GM18873 (cell line): ENCODE measurements around the gene ALX4.

ENCODE experiments used
- ATAC-seq: cut with Tn5 transposase; IDR thresholded peaks from one replicate; pipeline ENCODE4 v1.9.1; 2021; ENCODE audit warnings: mild to moderate bottlenecking, moderate library complexity, moderate number of reproducible peaks; ENCODE audit not compliant: unreplicated experiment, low FRiP score

The ALX4 gene

GRCh38 chr11:44252999-44253602 lies 56.8 kb downstream of the ALX4 start:
- ATAC-seq, result no peak

- no peak for ATAC-seq
Observed at GRCh38 chr11:44250421-44250820, 59.5 kb downstream of the ALX4 start.

DNA sequence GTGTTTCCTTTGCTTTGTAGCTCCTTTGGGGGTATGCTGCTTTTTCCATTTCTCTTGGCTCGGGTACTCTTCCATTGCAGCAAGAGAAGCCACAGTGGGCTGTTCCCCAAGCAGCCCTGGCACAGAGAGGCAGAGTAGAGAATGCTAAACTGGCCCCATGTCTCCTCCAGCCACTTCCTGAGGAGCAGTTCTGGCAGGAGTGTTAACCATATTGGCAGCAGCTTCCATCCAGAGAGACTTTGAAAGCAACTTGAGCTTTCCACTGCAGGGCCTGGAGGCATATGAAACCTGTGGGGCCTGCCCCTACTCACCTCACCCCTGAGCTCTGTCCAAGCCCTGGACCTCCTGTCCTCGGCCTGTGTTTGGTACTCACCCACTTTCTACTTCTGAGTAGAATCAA lies 61.8 kb downstream of the ALX4 start:
- no peak for ATAC-seq

- ATAC-seq, result no peak
Observed at GRCh38 chr11:44247508-44247907, 62.4 kb downstream of the ALX4 start.

GRCh38 chr11:44246726-44247125 lies 63.2 kb downstream of the ALX4 start:
- no peak for ATAC-seq

GRCh38 chr11:44244639-44245310 lies 65.2 kb downstream of the ALX4 start:
- ATAC-seq, result no peak

DNA sequence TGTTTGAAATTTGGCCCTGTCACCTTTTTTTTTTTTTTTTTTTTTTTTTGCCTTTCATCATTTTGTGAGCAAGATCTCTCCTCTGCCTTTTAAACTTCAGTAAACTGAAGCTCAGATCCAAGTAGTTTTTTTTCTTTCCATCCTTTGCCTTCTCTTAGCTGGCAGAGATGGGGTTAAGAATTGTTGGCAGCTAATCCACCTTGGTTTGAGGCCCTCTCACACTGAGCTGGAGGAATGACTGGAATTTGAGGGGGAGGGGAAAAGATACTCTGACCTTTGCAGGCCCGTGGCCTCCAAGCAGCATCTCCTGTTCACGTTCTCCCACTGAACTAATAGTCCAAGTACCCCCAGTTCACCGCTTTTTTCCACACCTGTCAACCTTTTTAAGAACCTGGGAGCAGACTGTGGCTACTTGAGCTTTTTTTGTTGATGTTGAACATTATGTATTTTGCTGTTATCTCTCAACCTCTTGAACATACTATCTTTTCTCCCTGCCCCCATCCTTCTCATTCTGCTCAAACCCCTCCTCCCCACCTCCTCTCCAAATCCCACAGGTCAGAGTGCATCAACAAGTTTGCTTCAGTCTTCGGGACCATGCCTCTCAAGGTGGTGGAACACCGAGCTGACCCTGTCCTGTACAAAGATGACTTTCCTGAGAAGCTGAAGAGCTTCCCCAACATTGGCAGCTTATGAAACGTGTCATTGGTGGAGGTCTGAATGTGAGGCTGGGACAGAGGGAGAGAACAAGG lies 66.2 kb downstream of the ALX4 start:
- no peak for ATAC-seq

DNA sequence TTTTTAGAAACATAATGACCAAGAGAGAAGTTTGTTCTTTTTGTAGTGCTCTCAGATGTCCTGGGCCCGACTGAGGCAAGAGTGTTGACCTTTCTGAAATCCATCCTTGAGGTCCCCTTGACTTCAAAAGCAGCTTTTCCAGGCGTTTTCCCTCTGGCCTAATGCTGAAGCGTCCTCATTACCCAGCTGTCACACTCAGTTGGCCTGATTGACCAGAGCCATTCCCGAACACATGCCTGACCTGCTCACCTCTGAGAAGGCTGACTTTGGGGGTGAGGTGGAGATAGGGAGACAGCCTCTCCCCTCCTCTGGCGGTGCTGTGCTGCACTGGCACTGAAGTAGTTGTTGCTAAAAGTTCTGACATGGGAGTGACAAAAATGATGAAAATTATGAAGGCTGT lies 66.9 kb downstream of the ALX4 start:
- ATAC-seq, result no peak

DNA sequence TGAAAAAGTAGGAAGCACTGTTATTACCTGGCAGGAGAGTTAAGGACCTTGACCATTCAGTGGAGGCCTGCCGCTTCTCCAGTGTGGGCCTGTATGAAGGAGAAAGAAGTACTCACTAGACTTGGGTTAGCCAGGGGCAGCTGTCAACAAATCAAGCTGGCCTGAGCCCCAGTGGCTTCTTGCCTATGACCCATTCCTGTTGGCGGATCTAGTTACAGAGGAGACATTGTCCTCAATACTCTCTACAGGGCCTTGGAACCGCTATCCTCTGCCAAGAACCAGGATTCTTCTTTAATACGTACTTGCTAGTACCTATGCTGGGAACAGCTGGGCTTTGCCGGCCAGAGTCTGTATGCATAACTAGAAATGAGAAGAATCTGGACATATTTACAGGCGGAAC lies 68.1 kb downstream of the ALX4 start:
- no peak for ATAC-seq

- no peak for ATAC-seq
Observed at GRCh38 chr11:44237156-44237555, 72.8 kb downstream of the ALX4 start.

DNA sequence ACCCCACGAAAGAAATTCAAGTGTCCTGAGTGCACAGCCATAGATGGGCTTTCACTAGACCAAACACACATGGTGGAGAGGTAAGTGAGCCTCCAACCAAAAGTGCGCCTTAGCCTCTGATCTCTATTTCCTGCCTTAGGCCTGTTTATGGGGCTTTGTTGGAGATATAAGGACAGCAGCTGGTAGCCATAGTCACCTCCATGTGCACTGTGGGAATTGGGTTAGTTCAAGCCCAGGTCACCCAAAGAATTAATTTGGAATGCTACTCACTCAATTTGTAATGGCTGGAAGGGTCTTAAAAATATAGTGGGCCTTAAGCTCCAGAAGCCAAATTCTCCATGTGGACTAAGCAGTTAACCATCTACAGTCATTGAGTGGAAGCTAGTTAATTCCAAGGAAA lies 73.6 kb downstream of the ALX4 start:
- ATAC-seq, result no peak

DNA sequence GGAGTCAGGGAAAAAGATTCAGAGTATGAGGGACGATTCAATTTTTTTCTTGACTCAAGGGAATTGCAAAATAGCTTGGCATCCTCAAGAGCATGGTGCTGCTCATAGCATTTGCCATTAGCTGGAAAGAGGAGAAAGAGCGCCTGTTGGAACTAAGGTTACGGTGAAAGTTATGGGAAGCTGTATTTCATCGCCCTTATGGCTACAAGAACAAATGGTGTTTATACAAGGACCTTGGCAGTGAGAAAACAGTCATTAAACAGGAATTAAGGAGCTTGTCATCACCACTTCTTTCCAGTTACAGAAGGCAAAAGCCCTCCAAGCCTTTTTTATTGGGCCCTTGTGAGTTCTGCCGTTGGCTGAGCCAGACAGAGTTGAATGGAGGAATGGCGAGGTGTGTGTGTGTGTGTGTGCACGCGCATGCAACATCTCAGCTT lies 74.2 kb downstream of the ALX4 start:
- ATAC-seq, result no peak

- no peak for ATAC-seq
Observed at GRCh38 chr11:44229624-44230023, 80.3 kb downstream of the ALX4 start.

DNA sequence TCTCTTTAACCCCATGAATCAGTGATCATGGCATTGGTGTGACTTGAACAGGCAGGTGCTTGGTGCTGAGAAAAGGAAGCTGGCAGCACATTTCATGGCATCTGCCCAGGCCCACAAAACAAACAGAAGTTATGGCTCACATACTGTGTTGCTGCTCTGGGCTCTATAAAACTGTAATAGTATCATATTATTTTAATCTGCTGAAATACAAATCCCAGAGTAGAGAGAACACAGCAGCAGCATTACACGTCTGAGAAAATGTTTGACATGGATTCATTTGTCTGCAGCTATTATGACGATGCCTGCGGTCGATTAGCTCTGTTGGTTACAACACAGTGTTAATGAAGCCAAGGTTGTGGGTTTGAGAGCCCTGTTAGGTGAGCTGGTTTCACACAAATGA lies 80.8 kb downstream of the ALX4 start:
- no peak for ATAC-seq

- no peak for ATAC-seq
Observed at GRCh38 chr11:44228379-44228778, 81.6 kb downstream of the ALX4 start.

- ATAC-seq, result no peak
Observed at GRCh38 chr11:44226945-44227344, 83.0 kb downstream of the ALX4 start.

DNA sequence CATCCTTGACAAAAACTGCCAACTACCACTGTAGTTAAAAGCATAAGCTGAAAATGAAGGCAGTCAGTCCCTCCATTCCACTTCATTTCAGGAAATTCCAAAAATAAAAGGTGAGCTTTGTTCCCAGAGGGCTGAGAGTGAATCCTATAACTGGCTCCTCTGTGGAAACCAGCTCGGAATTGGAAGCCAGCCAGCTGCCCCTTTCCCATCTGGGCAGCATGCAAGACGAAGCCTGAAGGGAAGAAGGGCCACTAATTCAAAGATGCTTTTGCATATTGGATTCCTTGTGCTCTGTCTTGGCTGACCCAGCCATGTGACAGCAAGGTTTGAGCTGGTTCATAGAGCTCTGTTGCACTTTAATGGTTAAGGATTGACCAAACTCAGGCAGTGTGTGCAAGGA lies 83.4 kb downstream of the ALX4 start:
- no peak for ATAC-seq

- no peak for ATAC-seq
Observed at GRCh38 chr11:44224867-44225501, 85.0 kb downstream of the ALX4 start.

- ATAC-seq, result no peak
Observed at GRCh38 chr11:44223238-44223637, 86.7 kb downstream of the ALX4 start.

GRCh38 chr11:44221992-44222391 lies 87.9 kb downstream of the ALX4 start:
- ATAC-seq, result no peak

GRCh38 chr11:44221456-44221855 lies 88.5 kb downstream of the ALX4 start:
- ATAC-seq, result no peak
